ENCODE measurements around the gene BCDIN3D. TPM values are rescaled to one million over a fixed set of nuclear protein-coding genes. Genes with fewer than 3 reads are reported as not detected.
"Not testable (repeated sequence)": the region's sequence is repeated elsewhere in the genome, so short reads cannot be mapped to it uniquely, and the experiment has no call there.

The BCDIN3D gene
- total and polyA plus RNA-seq, 3 experiments from 2014 or later: 6.4 to 7.6 (median 6.5) TPM

- H3K27ac ChIP-seq (ENCODE audit: low read depth, low read length); H3K4me3 ChIP-seq (ENCODE audit: low read length); H3K27me3 ChIP-seq (ENCODE audit: insufficient read depth, low read length, poor library complexity, severe bottlenecking); H3K4me3 Mint-ChIP-seq; H3K36me3 ChIP-seq (ENCODE audit: insufficient read depth, low read length); CTCF ChIA-PET; POLR2A ChIA-PET; H3K9me3 Mint-ChIP-seq; H3K9me3 ChIP-seq (ENCODE audit: low read length); H3K36me3 Mint-ChIP-seq; H3K4me1 ChIP-seq (ENCODE audit: insufficient read depth, low read length); DNase-seq; H3K4me1 Mint-ChIP-seq: not testable (repeated sequence)
- Mint-ChIP-seq H3K27me3 (peaks cover 11 to 27% of the 10 kb centered on the region in 2 donors), H3K27ac (peak overlapping the region in 1 of 8 donors; percentile 56)
Observed at GRCh38 chr12:49855890-49856289, 13.0 kb upstream of the BCDIN3D start.

- ChIA-PET CTCF (no interaction called here), POLR2A (no interaction called here)
- peaks cover 0 to 2% (median 0%) of the 10 kb centered on the region in 5 donors for H3K9me3 Mint-ChIP-seq
- no peaks in the 10 kb centered on the region for H3K4me1 ChIP-seq (ENCODE audit: insufficient read depth, low read length)
- no peak overlapping the region for H3K27ac ChIP-seq (ENCODE audit: low read depth, low read length)
- H3K36me3 Mint-ChIP-seq: peaks cover 0 to 10% (median 0%) of the 10 kb centered on the region in 3 donors
- DNase-seq: no peak
- H3K27ac Mint-ChIP-seq: no peak overlapping the region
- H3K36me3 ChIP-seq (ENCODE audit: insufficient read depth, low read length): no peaks in the 10 kb centered on the region
- H3K27me3 Mint-ChIP-seq: peaks cover 10 to 30% of the 10 kb centered on the region in 2 donors
- H3K9me3 ChIP-seq (ENCODE audit: low read length): no peaks in the 10 kb centered on the region
- H3K4me3 ChIP-seq (ENCODE audit: low read length): no peak overlapping the region
- peaks cover 5% of the 10 kb centered on the region for H3K27me3 ChIP-seq (ENCODE audit: insufficient read depth, low read length, poor library complexity, severe bottlenecking)
- no peaks in the 10 kb centered on the region for H3K4me1 Mint-ChIP-seq
- no peak overlapping the region for H3K4me3 Mint-ChIP-seq
Observed at GRCh38 chr12:49854976-49855375, 12.1 kb upstream of the BCDIN3D start.

- H3K4me3 ChIP-seq (ENCODE audit: low read length): no peak overlapping the region
- CTCF ChIA-PET: no interaction called here
- H3K27ac ChIP-seq (ENCODE audit: low read depth, low read length): no peak overlapping the region
- Mint-ChIP-seq H3K9me3 (no peaks in the 10 kb centered on the region), H3K36me3 (peaks cover 0 to 6% (median 0%) of the 10 kb centered on the region in 3 donors), H3K27ac (no peak overlapping the region), H3K27me3 (peaks cover 14 to 36% of the 10 kb centered on the region in 2 donors), H3K4me1 (no peaks in the 10 kb centered on the region), H3K4me3 (no peak overlapping the region)
- no peaks in the 10 kb centered on the region for H3K36me3 ChIP-seq (ENCODE audit: insufficient read depth, low read length)
- DNase-seq: no peak
- H3K27me3 ChIP-seq (ENCODE audit: insufficient read depth, low read length, poor library complexity, severe bottlenecking): peaks cover 9% of the 10 kb centered on the region
- POLR2A ChIA-PET: no interaction called here
- no peaks in the 10 kb centered on the region for H3K4me1 ChIP-seq (ENCODE audit: insufficient read depth, low read length)
- H3K9me3 ChIP-seq (ENCODE audit: low read length): no peaks in the 10 kb centered on the region
Observed at GRCh38 chr12:49853671-49854070, 10.8 kb upstream of the BCDIN3D start.

- H3K36me3 ChIP-seq (ENCODE audit: insufficient read depth, low read length): no peaks in the 10 kb centered on the region
- H3K4me1 Mint-ChIP-seq: peaks cover 21 to 29% (median 25%) of the 10 kb centered on the region in 3 donors
- peaks cover 0 to 8% (median 6%) of the 10 kb centered on the region in 3 donors for H3K36me3 Mint-ChIP-seq
- peaks cover 11 to 29% of the 10 kb centered on the region in 2 donors for H3K27me3 Mint-ChIP-seq
- no peaks in the 10 kb centered on the region for H3K9me3 ChIP-seq (ENCODE audit: low read length)
- ChIA-PET POLR2A (interaction anchor here (2.1 kb wide), 1 partner anchor 106 kb away, joined by 5 read pairs; the partner anchor contains the start of gene TMBIM6), CTCF (interaction anchor here (1.0 to 1.7 kb wide), 2 partner anchors 8 to 69 kb away, joined by 3 to 5 read pairs; no protein-coding TSS in a partner anchor)
- H3K27me3 ChIP-seq (ENCODE audit: insufficient read depth, low read length, poor library complexity, severe bottlenecking): peaks cover 7% of the 10 kb centered on the region
- peaks cover 24% of the 10 kb centered on the region for H3K4me1 ChIP-seq (ENCODE audit: insufficient read depth, low read length)
- H3K4me3 ChIP-seq (ENCODE audit: low read length): no peak overlapping the region
- no peak for DNase-seq
- no peak overlapping the region for H3K27ac ChIP-seq (ENCODE audit: low read depth, low read length)
- H3K9me3 Mint-ChIP-seq: no peaks in the 10 kb centered on the region
- peak overlapping the region in 2 of 8 donors; percentile 52 to 54 for H3K27ac Mint-ChIP-seq
- peak overlapping the region in 1 of 7 donors; percentile 15 for H3K4me3 Mint-ChIP-seq
Observed at GRCh38 chr12:49847161-49847560, 4.3 kb upstream of the BCDIN3D start.

GRCh38 chr12:49846032-49846431 lies 3.1 kb upstream of the BCDIN3D start:
- H3K4me1 ChIP-seq (ENCODE audit: insufficient read depth, low read length): peaks cover 33% of the 10 kb centered on the region
- DNase-seq: no peak
- H3K36me3 ChIP-seq (ENCODE audit: insufficient read depth, low read length): no peaks in the 10 kb centered on the region
- H3K27ac Mint-ChIP-seq: no peak overlapping the region
- no peaks in the 10 kb centered on the region for H3K9me3 Mint-ChIP-seq
- H3K4me1 Mint-ChIP-seq: peaks cover 29 to 40% (median 36%) of the 10 kb centered on the region in 3 donors
- H3K36me3 Mint-ChIP-seq: peaks cover 2 to 8% (median 4%) of the 10 kb centered on the region in 3 donors
- no peak overlapping the region for H3K4me3 Mint-ChIP-seq
- POLR2A ChIA-PET: no interaction called here
- no peak overlapping the region for H3K4me3 ChIP-seq (ENCODE audit: low read length)
- H3K9me3 ChIP-seq (ENCODE audit: low read length): no peaks in the 10 kb centered on the region
- peaks cover 7 to 21% of the 10 kb centered on the region in 2 donors for H3K27me3 Mint-ChIP-seq
- CTCF ChIA-PET: interaction anchor here (1.4 kb wide), 1 partner anchor 21 kb away, joined by 6 read pairs; no protein-coding TSS in a partner anchor
- H3K27me3 ChIP-seq (ENCODE audit: insufficient read depth, low read length, poor library complexity, severe bottlenecking): peaks cover 3% of the 10 kb centered on the region
- no peak overlapping the region for H3K27ac ChIP-seq (ENCODE audit: low read depth, low read length)

- no peak for DNase-seq
- peak overlapping the region in 6 of 8 donors; percentile 58 to 97 (median 88) for H3K27ac Mint-ChIP-seq
- H3K4me3 Mint-ChIP-seq: peak overlapping the region in 4 of 7 donors; percentile 33 to 97 (median 90)
- Histone ChIP-seq H3K4me1 (ENCODE audit: insufficient read depth, low read length) (peaks cover 33% of the 10 kb centered on the region), H3K27me3 (ENCODE audit: insufficient read depth, low read length, poor library complexity, severe bottlenecking) (no peaks in the 10 kb centered on the region), H3K4me3 (ENCODE audit: low read length) (no peak overlapping the region), H3K27ac (ENCODE audit: low read depth, low read length) (no peak overlapping the region), H3K9me3 (ENCODE audit: low read length) (no peaks in the 10 kb centered on the region), H3K36me3 (ENCODE audit: insufficient read depth, low read length) (no peaks in the 10 kb centered on the region)
- peaks cover 29 to 49% (median 44%) of the 10 kb centered on the region in 3 donors for H3K4me1 Mint-ChIP-seq
- peaks cover 0 to 8% (median 2%) of the 10 kb centered on the region in 3 donors for H3K36me3 Mint-ChIP-seq
- ChIA-PET POLR2A (interaction anchor here (1.5 kb wide), 1 partner anchor 16 kb away, joined by 11 read pairs; the partner anchor contains the start of gene NCKAP5L), CTCF (interaction anchor here (1.0 to 1.9 kb wide), 4 partner anchors 23 to 991 kb away, joined by 3 to 7 read pairs (median 5); partner anchors contain the start of gene TMBIM6)
- H3K27me3 Mint-ChIP-seq: peaks cover 3 to 9% of the 10 kb centered on the region in 2 donors
- no peaks in the 10 kb centered on the region for H3K9me3 Mint-ChIP-seq
Observed at GRCh38 chr12:49843876-49844437, 1.1 kb upstream of the BCDIN3D start.

- peaks cover 2 to 4% of the 10 kb centered on the region in 2 donors for H3K27me3 Mint-ChIP-seq
- H3K27ac ChIP-seq (ENCODE audit: low read depth, low read length): peak overlapping the region; percentile 79
- no peak for DNase-seq
- no peaks in the 10 kb centered on the region for H3K9me3 Mint-ChIP-seq
- peak overlapping the region; percentile 90 to 97 (median 93) for H3K4me3 Mint-ChIP-seq
- peaks cover 29 to 51% (median 44%) of the 10 kb centered on the region in 3 donors for H3K4me1 Mint-ChIP-seq
- no peaks in the 10 kb centered on the region for H3K27me3 ChIP-seq (ENCODE audit: insufficient read depth, low read length, poor library complexity, severe bottlenecking)
- ChIA-PET POLR2A (interaction anchor here (0.6 to 1.5 kb wide), 4 partner anchors 9 to 102 kb away, joined by 3 to 11 read pairs (median 4); partner anchors contain the start of genes NCKAP5L and TMBIM6), CTCF (interaction anchor here (1.0 to 6.5 kb wide), 6 partner anchors 15 to 991 kb away, joined by 3 to 44 read pairs (median 5); partner anchors contain the start of genes NCKAP5L and TMBIM6)
- H3K9me3 ChIP-seq (ENCODE audit: low read length): no peaks in the 10 kb centered on the region
- peak overlapping the region; percentile 89 to 97 (median 96) for H3K27ac Mint-ChIP-seq
- H3K4me3 ChIP-seq (ENCODE audit: low read length): peak overlapping the region; percentile 96
- H3K36me3 ChIP-seq (ENCODE audit: insufficient read depth, low read length): peaks cover 1% of the 10 kb centered on the region
- H3K36me3 Mint-ChIP-seq: peaks cover 0 to 10% (median 2%) of the 10 kb centered on the region in 3 donors
- peaks cover 33% of the 10 kb centered on the region for H3K4me1 ChIP-seq (ENCODE audit: insufficient read depth, low read length)
Observed at GRCh38 chr12:49843411-49843810, 505 bp upstream of the BCDIN3D start.
